ENCODE data around the gene OGFR. TPM values are rescaled to one million over a fixed set of nuclear protein-coding genes. Genes with fewer than 3 reads are reported as not detected.

OGFR gene
- total RNA-seq, 1 donor from 2014 or later = 56.4 TPM

DNA sequence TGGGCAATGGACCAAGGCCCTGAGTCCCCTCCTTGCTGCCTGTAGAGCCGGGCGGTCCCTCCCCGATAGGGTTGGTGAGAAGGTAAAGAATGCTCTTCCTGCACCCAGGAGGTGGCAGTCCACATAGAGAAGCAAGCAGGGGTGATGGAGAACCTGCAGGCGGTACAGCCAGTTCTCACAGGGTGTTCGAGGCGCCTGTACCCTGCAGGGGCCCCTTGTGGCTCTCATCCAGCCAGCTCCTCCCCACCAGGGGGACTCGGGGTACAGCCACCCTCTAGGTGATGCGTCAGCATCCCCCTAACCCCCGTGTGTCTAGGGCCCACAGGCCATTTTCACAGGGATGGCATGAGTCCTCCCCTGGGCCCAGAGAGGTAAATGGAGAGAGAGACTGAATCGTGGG is 7.1 kb downstream of the OGFR start:
- H3K4me3 Mint-ChIP-seq = no peak overlapping the region
- intact Hi-C loops (cut with micrococcal nuclease) = no loop called here
- H3K9me3 Mint-ChIP-seq = no peaks in the 10 kb centered on the region
- peaks cover 19% of the 10 kb centered on the region for H3K36me3 Mint-ChIP-seq (ENCODE audit: low read depth)
- H3K4me1 Mint-ChIP-seq (ENCODE audit: low read depth) = peaks cover 7% of the 10 kb centered on the region
- H3K27me3 Mint-ChIP-seq (ENCODE audit: insufficient read depth) = peaks cover 14% of the 10 kb centered on the region
- DNase-seq (ENCODE audit: low spot score) = no peak
- H3K27ac Mint-ChIP-seq = no peak overlapping the region

GRCh38 chr20:62812181-62812906 is 7.7 kb downstream of the OGFR start:
- H3K27ac Mint-ChIP-seq = no peak overlapping the region
- peaks cover 17% of the 10 kb centered on the region for H3K36me3 Mint-ChIP-seq (ENCODE audit: low read depth)
- H3K9me3 Mint-ChIP-seq = no peaks in the 10 kb centered on the region
- DNase-seq (ENCODE audit: low spot score) = no peak
- intact Hi-C loops (cut with micrococcal nuclease) = no loop called here
- peaks cover 4% of the 10 kb centered on the region for H3K4me1 Mint-ChIP-seq (ENCODE audit: low read depth)
- H3K27me3 Mint-ChIP-seq (ENCODE audit: insufficient read depth) = peaks cover 14% of the 10 kb centered on the region
- H3K4me3 Mint-ChIP-seq = no peak overlapping the region

DNA sequence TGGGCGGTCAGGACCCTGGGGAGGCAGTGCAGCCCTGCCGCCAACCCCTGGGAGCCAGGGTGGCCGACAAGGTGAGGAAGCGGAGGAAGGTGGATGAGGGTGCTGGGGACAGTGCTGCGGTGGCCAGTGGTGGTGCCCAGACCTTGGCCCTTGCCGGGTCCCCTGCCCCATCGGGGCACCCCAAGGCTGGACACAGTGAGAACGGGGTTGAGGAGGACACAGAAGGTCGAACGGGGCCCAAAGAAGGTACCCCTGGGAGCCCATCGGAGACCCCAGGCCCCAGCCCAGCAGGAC is 8.2 kb downstream of the OGFR start:
- peaks cover 4% of the 10 kb centered on the region for H3K4me1 Mint-ChIP-seq (ENCODE audit: low read depth)
- intact Hi-C loops (cut with micrococcal nuclease) = no loop called here
- no peak for DNase-seq (ENCODE audit: low spot score)
- H3K4me3 Mint-ChIP-seq = no peak overlapping the region
- no peak overlapping the region for H3K27ac Mint-ChIP-seq
- peaks cover 17% of the 10 kb centered on the region for H3K36me3 Mint-ChIP-seq (ENCODE audit: low read depth)
- peaks cover 16% of the 10 kb centered on the region for H3K27me3 Mint-ChIP-seq (ENCODE audit: insufficient read depth)
- H3K9me3 Mint-ChIP-seq = no peaks in the 10 kb centered on the region

DNA sequence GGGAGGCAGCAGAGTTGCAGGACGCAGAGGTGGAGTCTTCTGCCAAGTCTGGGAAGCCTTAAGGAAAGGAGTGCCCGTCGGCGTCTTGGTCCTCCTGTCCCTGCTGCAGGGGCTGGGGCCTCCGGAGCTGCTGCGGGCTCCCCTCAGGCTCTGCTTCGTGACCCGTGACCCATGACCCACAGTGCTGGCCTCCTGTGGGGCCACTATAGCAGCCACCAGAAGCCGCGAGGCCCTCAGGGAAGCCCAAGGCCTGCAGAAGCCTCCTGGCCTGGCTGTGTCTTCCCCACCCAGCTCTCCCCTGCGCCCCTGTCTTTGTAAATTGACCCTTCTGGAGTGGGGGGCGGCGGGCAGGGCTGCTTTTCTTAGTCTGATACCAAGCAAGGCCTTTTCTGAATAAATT is 9.0 kb downstream of the OGFR start:
- intact Hi-C loops (cut with micrococcal nuclease) = no loop called here

GRCh38 chr20:62814060-62814708 is 9.5 kb downstream of the OGFR start:
- intact Hi-C loops (cut with micrococcal nuclease) = no loop called here
- H3K27me3 Mint-ChIP-seq (ENCODE audit: insufficient read depth) = peaks cover 22% of the 10 kb centered on the region
- no peaks in the 10 kb centered on the region for H3K4me1 Mint-ChIP-seq (ENCODE audit: low read depth)
- DNase-seq (ENCODE audit: low spot score) = no peak
- H3K4me3 Mint-ChIP-seq = no peak overlapping the region
- H3K36me3 Mint-ChIP-seq (ENCODE audit: low read depth) = peaks cover 12% of the 10 kb centered on the region
- H3K27ac Mint-ChIP-seq = no peak overlapping the region
- no peaks in the 10 kb centered on the region for H3K9me3 Mint-ChIP-seq

More for the DNA sequence above, 9.0 kb downstream of the OGFR start:
- Mint-ChIP-seq H3K9me3 (no peaks in the 10 kb centered on the region), H3K4me3 (no peak overlapping the region), H3K27me3 (ENCODE audit: insufficient read depth) (peaks cover 22% of the 10 kb centered on the region), H3K27ac (no peak overlapping the region), H3K4me1 (ENCODE audit: low read depth) (no peaks in the 10 kb centered on the region), H3K36me3 (ENCODE audit: low read depth) (peaks cover 12% of the 10 kb centered on the region)
- DNase-seq (ENCODE audit: low spot score) = no peak

DNA sequence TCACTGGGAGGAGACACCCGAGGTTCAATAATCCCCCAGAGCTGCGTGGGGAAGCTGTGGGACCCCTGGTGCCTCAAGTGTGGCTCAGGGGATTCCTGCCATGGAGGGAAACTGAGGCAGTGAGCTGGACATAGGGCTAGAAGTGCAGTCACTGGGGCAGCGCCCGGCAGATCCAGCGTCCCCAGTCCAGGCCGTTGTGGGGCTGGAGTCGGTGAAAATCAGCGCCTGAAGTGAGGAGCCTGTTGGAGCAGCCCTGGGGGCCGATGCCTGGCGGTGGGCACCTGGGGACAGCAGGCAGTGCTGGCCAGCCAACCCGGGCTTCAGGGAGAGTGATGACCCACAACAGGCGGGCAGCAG is 10.1 kb downstream of the OGFR start:
- intact Hi-C loops (cut with micrococcal nuclease) = no loop called here
- no peak overlapping the region for H3K4me3 Mint-ChIP-seq

GRCh38 chr20:62815066-62815991 is 10.7 kb downstream of the OGFR start:
- H3K9me3 Mint-ChIP-seq = no peaks in the 10 kb centered on the region
- peaks cover 10% of the 10 kb centered on the region for H3K36me3 Mint-ChIP-seq (ENCODE audit: low read depth)
- H3K4me1 Mint-ChIP-seq (ENCODE audit: low read depth) = no peaks in the 10 kb centered on the region
- no peak overlapping the region for H3K27ac Mint-ChIP-seq
- intact Hi-C loops (cut with micrococcal nuclease) = no loop called here
- no peak for DNase-seq (ENCODE audit: low spot score)
- H3K27me3 Mint-ChIP-seq (ENCODE audit: insufficient read depth) = peaks cover 22% of the 10 kb centered on the region
- no peak overlapping the region for H3K4me3 Mint-ChIP-seq

More for the DNA sequence above, 10.1 kb downstream of the OGFR start:
- Mint-ChIP-seq H3K9me3 (no peaks in the 10 kb centered on the region), H3K27ac (no peak overlapping the region), H3K27me3 (ENCODE audit: insufficient read depth) (peaks cover 22% of the 10 kb centered on the region), H3K36me3 (ENCODE audit: low read depth) (peaks cover 10% of the 10 kb centered on the region), H3K4me1 (ENCODE audit: low read depth) (no peaks in the 10 kb centered on the region)
- no peak for DNase-seq (ENCODE audit: low spot score)

GRCh38 chr20:62816031-62816883 is 11.6 kb downstream of the OGFR start:
- intact Hi-C loops (cut with micrococcal nuclease) = no loop called here

DNA sequence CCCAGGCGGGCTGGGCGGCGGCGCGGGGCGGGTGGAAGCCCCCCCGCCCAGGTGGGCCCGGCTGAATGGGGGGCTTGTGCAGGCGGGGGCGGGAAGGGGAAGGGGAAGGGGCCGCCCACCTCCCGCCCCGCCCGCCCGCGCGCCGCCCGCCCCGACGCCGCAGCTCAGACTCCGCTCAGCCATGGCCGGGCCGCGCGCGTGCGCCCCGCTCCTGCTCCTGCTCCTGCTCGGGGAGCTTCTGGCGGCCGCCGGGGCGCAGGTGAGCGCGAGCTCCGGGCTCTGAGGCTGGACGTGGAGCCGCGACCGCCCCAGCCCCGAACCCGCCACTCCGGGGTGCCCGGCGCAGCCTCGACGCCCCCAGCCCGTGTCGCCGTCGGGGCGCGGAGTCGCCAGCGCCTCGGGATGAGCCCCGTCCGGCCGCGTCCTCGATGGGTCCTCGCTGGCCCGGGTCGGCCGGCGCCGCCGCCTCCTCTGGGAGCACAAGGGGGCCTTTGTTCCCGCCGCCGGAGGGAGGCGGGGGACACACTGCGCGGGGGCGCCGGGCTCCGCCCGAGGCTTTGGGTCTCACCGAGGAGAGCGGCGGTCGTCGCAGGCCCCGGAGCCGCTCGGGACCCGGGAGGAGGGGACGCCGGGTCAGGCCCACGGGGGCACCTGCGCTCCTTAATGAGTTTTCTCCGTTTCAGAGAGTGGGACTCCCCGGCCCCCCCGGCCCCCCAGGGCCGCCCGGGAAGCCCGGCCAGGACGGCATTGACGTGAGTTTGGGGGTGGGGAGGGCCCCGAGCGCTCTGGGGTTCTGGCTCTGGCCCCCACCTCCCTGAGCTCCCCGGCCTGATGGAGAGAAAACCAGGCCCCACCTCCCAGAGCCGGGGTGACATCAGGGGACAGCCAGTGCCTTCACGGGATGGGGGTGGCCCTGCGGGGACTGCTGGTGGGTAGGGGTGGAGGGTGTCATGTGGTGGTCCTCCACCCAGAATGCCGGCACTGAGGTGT is 12.5 kb downstream of the OGFR start, which contains the start of gene COL9A3:
Gene COL9A3, plus strand, starts transcription at position 167 of the 990 bp plus-strand sequence. Its CDS starts 15 bp downstream, at position 182.
- Mint-ChIP-seq H3K9me3 (no peaks in the 10 kb centered on the region), H3K4me1 (ENCODE audit: low read depth) (no peaks in the 10 kb centered on the region), H3K4me3 (no peak within 1 kb of the TSS), H3K27me3 (ENCODE audit: insufficient read depth) (peaks cover 22% of the 10 kb centered on the region), H3K36me3 (ENCODE audit: low read depth) (peaks cover 6% of the 10 kb centered on the region), H3K27ac (no peak within 1 kb of the TSS)
- DNase-seq (ENCODE audit: low spot score) = no peak
- intact Hi-C loops (cut with micrococcal nuclease) = no loop called here

More at GRCh38 chr20:62816031-62816883, 11.6 kb downstream of the OGFR start:
- peaks cover 22% of the 10 kb centered on the region for H3K27me3 Mint-ChIP-seq (ENCODE audit: insufficient read depth)
- no peaks in the 10 kb centered on the region for H3K4me1 Mint-ChIP-seq (ENCODE audit: low read depth)
- no peak overlapping the region for H3K4me3 Mint-ChIP-seq
- no peaks in the 10 kb centered on the region for H3K9me3 Mint-ChIP-seq
- H3K36me3 Mint-ChIP-seq (ENCODE audit: low read depth) = peaks cover 10% of the 10 kb centered on the region
- no peak for DNase-seq (ENCODE audit: low spot score)
- H3K27ac Mint-ChIP-seq = no peak overlapping the region

DNA sequence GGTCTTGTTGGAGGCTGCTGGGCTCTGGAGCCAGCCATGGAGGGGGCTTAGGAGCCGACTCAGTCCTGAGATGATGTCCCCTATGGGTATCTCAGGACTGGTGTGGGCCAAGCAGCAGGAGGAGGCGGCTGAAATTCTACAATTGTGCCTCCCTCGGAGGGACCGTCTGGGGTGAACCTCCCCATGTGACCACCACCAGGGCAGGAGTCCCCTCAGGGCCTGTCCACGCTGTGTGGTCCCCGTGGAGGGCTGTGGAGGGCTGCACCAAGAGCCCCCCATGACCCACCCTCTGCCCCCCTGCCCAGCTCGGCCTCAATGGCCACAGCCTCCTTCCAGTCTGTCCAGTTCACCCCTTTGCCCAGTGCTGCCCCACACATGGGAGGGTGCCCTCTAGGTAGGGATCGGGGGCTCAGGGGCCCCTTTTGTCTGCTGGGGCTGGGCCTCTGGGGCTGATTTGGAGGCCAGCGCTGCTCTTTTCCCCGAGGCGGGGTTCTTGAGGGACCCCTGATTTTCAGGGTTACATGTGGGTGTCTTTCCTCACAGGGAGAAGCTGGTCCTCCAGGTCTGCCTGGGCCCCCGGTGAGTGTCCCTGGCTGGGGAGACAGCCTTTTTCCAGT is 13.4 kb downstream of the OGFR start:
- Mint-ChIP-seq H3K4me3 (no peak overlapping the region), H3K27ac (no peak overlapping the region), H3K4me1 (ENCODE audit: low read depth) (no peaks in the 10 kb centered on the region), H3K9me3 (no peaks in the 10 kb centered on the region), H3K36me3 (ENCODE audit: low read depth) (peaks cover 3% of the 10 kb centered on the region), H3K27me3 (ENCODE audit: insufficient read depth) (peaks cover 22% of the 10 kb centered on the region)
- intact Hi-C loops (cut with micrococcal nuclease) = no loop called here
- no peak for DNase-seq (ENCODE audit: low spot score)

Measured in activated T-helper 1 cell treated with anti-CD3 and anti-CD28 coated beads, Interleukin-12 subunit alpha, Interleukin-12 subunit beta, Interleukin-2, Interleukin-4 antibody, amounts not matched to agents 30 ng/mL and 10 ng/mL and 1 ng/mL, durations not matched to agents 14 hours and 24 hours and 36 hours (primary cell).